GOT3 (cell line): ENCODE measurements around the gene SALL4.
"Not testable (repeated sequence)": the region's sequence is repeated elsewhere in the genome, so short reads cannot be mapped to it uniquely, and the experiment has no call there.

ENCODE experiments used
- DNase-seq: peaks from one replicate; lab custom pipeline; 2025; ENCODE audit warnings: mixed read lengths; lab: John Stamatoyannopoulos, UW

The SALL4 gene

DNA sequence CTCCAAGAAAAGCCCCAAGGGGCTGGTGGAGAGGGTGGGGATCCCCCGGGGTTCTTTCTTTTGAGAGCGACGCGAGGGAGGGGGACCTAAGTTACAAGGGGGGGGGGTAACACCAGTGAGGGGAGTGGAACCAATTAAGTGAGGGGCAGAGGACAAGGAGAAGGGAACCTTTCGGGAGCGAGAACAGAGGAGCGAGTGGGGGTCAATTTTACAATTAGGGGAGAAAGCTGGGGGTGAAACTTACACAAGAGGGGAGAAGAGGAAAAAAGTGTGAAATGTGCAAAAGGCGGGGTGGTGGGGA is 548 bp downstream of the SALL4 start:
- DNase-seq: no peak

DNA sequence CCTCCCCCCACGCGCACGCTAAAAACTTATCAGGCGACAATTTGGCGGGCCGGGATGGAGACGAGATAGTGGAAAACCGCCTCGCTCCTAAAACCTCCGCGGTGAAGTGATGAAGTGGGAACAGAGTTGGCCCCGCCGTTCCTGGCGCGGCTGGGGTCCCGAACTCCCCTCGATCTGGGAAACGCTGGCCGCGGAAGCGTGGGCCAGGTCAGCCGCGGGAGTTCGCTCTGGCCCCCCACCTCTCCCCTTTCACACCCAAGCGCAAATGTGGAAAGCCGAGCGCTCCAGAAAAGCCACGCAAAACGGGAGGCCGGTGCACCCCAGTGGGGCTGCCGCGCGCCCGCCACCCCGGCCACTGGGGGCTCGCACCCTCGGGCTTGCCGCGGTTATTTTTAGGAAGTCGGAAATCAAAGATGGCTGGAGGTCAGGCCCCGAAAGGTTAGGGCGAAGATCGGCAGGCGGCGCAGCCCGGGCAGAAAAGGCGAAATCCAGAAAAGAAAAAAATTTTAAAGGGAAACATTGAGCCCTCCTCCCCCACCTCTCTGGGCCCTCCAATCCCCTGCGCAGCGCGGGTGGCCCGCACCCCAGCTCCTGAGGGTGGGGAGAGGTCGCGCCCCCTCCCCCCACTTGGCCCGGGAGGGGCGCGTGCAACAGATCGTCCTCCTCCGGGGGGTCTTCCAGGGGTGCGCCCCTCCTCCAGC is 1.0 kb downstream of the SALL4 start:
- no peak for DNase-seq

GRCh38 chr20:51800872-51801121 is 1.5 kb downstream of the SALL4 start:
- DNase-seq: no peak

DNA sequence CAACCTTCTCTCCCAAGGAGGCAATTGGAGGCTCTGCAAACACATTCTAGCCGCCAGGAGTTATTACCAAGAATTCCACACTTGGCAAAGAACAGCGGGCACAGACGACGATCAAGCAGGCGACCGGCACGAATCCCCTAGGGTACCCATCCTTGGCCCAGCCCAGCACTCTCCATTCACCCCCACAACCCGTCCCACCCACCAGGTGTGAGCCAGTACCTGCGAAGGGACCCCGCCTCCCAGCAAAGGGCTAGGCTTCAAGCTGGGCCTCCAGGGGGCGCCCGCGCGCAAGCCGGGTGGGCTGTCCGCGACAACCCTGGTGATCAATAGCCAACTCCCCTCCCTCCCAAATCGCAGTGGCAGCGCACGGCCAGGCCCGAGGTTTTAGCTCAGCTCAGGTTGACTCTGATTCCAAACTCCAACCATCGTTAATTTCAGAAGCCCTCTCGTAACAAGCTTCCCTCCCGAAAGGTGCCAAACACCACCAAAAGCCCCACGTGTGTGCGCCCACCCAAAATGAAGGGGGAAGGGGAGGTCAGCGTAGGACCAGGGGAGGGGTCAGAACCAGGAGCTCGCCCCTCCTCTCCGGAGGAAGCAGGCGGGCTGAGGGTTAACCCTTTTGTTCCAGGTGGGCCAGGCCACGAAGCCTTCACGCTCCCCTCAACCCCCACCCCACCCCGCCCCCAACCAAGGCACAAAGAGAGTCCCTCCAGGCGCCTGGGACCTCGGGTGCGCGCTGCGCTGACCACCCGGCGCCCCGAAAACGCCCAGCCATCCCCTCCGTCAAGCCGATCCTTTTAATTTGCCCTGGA is 2.1 kb downstream of the SALL4 start:
- no peak for DNase-seq

DNA sequence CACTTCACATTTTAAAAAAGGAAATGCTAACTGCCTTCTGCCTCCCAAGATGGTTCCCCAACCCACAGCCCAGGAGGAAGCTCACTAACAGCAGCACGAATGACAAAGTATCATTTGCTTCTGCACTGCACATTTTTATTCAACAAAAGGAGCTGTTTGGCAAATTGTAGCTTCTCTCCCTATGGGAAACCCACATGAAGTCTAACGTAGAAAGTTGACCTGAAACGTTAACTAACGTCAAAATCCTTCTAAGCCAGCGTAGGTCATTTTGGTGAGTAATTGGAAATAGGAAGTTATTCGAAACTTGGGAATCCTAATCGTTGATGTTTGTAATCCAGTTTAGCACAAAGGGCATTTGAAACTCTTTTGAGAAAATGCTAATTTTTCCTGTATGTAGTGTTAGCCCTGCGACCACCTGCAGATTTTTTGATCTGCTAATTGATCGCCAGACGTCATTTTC is 2.9 kb downstream of the SALL4 start:
- no peak for DNase-seq

DNA sequence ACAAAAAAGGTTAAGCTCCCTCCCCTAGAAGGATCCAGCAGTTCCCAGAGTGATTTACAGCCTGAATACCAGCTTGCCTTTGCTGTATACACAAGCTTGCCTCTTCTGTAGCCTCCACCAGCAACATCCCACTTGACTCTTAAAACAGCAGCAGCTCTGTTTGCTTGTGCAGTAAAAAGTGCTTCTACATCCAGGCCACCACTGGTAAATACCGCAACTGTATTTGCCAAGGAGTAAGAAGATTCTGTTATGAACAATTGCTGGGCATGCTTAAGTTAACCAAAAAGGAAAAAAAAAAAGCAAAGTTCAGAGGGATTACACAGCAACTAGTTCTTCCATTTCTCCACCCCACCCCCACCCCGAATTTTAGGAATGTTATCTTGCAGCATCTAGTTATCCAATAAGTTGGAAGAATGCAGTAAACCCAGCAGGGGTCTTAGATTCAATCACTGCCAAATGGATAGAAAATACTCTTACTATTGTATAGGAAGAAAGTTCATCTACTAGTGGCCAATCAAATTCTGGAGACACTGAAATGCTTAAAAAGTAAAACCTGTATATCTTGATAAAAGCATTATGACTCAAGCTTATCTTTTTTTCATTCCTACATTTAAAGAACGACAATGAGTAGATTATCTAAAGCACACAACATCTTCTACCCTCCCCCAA is 4.8 kb downstream of the SALL4 start:
- DNase-seq: no peak

GRCh38 chr20:51796340-51796739 is 6.0 kb downstream of the SALL4 start:
- DNase-seq: no peak

DNA sequence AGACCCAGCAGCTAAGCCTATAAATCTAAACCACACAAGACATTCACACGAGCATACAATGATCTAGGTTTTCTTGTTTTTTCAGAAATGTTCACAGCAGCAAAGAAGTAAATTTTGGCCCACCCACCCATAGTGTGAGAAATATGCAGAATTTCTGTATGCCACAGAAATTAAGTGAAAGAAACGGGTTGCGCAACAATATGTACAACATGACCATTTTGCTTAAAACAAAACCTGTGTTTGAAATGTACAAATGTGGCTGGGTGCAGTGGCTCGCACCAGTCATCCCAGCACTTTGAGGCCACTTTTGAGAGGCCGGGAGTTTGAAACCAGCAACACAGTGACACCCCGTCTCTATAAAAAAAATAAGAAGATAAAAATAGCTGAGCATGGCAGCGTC is 9.4 kb downstream of the SALL4 start:
- no peak for DNase-seq

DNA sequence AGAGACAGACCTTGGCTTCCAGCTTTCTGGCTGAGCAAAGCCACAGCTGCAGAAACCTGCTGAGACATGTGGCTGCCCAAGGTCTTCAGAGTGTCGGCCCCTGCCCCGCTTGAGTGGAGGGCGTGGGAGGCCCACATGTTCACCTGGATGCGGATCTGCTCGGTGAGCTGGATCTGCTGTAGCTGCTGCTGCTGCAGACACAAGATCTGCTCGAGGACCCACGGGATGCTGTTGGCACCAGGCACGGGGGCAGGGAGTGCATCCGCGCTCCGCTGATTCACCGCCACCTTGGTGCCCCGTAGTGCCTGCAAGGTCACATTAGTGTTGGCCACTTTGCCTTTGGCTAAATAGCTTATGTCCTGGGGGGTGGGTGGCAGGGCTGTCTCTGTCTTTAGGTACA is 10.7 kb downstream of the SALL4 start:
- DNase-seq: no peak

DNA sequence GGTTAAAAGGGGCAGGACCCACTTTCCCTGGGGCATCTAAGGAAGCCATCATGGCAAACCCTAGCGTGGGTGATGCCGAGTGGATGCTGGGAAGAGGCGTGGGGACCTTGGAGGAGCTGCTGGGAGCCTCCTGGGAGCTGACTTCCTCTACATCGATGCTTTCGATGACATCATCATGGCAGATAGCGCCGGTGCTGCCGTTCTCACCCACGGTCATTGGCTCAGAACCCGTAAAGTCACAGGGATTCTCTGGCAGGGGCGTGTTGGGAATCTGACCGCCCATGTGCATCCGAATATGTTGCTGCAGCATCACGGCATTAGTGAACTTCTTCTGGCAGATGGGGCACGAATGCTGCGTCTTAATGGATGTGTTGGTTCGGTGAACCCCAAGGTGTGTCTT is 12.1 kb downstream of the SALL4 start:
- no peak for DNase-seq

- no peak for DNase-seq
These were observed 12.9 kb downstream of the SALL4 start for GRCh38 chr20:51789434-51789833.

DNA sequence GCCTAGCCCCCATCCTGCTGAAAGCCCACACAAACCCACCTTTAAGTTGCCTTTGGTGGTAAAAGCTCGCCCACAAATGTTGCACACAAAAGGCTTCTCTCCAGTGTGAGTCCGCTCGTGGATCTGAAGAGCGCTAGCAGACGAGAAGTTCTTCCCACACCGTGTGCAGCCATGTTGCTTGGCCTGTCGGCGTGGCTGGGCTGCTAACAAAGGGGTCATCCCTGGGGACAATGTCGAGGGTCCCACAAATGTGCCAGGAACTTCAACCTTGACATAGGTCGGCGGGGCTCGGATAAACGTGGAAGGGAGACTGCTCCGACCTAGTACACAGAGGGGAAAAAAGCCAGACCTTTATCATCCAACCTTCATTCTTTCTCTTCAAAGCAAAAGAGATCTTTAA is 13.5 kb downstream of the SALL4 start:
- DNase-seq: no peak

- no peak for DNase-seq
These were observed 18.0 kb downstream of the SALL4 start for GRCh38 chr20:51784299-51784698.

DNA sequence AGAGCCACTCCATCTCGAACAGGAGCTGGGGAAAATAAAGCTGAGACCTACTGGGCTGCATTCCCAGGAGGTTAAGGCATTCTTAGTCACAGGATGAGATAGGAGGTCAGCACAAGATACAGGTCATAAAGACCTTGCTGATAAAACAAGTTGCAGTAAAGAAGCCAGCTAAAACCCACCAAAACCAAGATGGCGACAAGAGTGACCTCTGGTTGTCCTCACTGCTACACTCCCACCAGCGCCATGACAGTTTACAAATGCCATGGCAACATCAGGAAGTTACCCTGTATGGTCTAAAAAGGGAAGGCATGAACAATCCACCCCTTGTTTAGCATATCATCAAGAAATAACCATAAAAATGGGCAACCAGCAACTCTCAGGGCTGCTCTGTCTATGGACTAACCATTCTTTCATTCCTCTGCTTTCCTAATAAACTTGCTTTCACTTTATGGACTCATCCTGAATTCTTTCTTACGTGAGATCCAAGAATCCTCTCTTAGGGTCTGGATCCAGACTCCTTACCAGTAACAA is 24.0 kb downstream of the SALL4 start:
- not testable (repeated sequence) for DNase-seq

DNA sequence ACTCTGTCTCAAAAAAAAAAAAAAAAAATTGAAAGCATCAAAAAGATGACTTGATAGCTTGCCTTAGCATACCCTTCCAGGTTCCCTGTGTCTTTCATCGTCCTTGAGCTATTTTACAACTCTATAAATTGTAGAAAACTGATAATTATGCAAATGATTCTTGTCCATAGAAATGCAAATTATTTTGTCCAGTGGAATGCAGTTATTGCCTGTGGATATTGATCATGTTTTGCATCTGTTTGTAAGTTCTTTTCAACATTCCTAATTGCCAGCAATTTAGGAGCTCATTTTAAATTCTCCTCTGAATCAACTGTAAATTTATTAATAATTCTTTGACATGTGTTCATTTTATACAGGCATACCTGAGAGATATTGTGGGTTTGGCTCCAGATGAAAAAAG is 27.1 kb downstream of the SALL4 start:
- no peak for DNase-seq

GRCh38 chr20:51772236-51772635 is 30.1 kb downstream of the SALL4 start:
- no peak for DNase-seq

GRCh38 chr20:51769976-51770615 is 32.2 kb downstream of the SALL4 start:
- DNase-seq: no peak

DNA sequence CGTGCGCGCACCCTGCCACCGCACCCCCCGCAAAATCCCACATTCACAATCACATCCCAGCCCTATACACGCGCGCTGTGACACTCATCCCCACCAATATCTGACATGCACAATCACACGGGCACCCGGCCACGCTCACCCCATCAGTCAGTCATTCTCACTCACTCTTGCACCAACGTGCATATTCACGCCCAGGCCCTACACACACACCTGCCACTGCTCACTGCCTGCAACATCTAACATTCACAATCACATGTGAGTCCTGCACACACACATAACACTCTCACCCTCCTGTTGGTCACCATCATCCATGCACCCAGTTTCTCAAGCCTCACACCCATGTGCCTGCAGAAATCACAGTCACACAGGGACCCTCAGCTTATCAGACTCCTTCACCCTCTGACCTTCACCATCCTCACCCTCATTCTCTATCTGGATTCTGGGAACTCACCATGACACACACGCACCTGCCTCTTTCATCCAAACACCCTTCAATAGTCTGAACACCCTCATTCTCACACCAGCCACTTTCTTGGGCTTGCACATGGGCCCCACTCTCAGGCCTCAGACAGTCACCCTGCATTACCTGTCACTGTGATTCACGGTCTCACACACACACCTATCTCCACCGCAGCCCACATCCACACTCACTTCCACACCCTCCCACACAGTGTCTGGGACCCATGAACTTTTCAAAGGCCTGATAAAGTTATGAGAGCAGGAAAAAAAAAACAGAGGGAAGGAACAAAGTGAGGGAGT is 33.4 kb downstream of the SALL4 start:
- no peak for DNase-seq

GRCh38 chr20:51767867-51768758 is 34.2 kb downstream of the SALL4 start, which contains the start of gene ATP9A:
ATP9A (minus strand) TSS chr20:51768390; CDS start chr20:51768369, 21 bp downstream.
- DNase-seq: no peak

DNA sequence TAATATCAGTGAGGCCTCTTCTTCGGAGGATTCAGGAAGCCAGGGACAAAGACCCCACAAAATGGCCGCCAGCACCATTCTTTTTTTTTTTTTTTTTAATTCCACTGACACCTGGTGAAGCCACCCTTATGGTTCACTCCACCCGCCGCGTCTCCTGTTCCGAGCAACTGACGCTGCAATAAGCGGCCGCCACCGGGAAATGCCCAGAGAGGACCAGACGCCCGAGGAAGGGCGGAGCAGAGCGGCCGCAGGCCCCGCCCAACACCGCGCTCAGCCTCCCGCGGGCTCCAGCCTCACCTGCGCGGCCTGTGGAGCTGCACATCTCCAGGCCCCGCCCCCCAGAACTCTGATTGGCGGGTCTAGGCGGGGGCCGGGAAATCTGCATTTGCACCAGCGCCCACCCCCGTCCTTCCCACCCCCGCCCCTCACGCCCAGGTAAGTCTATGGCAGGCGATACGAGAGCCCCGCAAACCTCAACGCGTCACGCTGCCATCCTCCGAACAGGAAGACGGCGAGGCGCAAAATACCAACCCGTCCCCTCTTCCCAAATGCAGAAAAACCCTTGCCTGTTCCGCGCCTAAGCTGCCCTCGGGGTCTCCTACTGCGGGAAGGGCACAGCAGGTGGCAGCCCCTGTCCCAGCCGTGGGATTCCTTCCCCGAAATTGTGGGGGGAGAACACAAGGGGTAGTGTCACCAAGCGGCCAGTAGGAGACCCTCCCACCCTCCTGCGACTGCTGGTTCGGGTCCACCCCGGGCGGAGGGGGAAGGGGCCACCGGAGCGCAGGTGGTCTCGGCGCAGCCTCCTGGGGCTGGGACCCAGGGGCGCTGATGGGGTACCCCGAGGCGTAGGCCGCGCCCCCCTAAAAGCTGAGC is 35.1 kb downstream of the SALL4 start:
- no peak for DNase-seq
